SH-SY5Y (cell line): ENCODE results near the gene TOMM22.

Experiments
- GATA2 ChIP-seq: IDR thresholded peaks from 2 replicates; pipeline ENCODE4 v1.6.1; 2011; ENCODE audit warnings: mild to moderate bottlenecking, low read depth, low read length
- GATA3 ChIP-seq: IDR thresholded peaks from 2 replicates; pipeline ENCODE4 v1.6.1; 2011; ENCODE audit warnings: low read depth, mild to moderate bottlenecking, low read length, moderate library complexity

DNA sequence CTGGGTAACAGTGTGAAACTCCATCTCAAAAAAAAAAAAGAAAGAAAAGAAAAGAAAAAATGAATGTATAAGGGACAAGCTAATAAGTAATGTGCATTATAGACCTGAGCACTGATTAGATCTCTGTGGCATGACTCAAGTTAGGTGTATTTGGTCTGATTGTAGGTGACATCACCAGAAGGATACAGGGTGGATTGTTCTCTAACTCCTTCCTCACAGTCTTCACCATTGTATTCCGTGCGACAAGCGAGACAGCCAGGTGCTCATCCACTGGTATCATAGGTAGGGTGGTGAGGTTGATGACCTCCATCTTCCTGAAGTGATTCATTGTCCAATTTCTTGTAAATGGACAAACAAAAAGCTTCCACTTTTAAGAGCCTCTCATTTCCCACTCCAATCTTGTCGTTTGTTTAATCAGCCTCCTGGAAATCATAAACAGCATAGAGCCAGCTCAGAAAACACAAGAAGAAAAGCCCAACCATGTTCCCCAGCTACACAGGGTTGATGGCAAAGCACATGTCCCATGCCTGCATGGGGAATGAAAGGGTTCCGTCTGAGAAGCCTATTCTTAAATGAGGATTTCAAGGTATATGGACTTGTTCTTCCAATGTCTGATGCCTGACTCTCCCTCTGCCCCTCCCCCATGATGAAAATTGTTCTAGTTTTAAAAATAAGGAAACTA, 31.8 kb upstream of the TOMM22 start:
- TF ChIP-seq GATA3 (no peak), GATA2 (no peak)
